ENCODE data around the gene ATP1B1. TPM values are rescaled to one million over a fixed set of nuclear protein-coding genes. Genes with fewer than 3 reads are reported as not detected.

ATP1B1 gene
- total and polyA plus RNA-seq, 2 of the 8 experiments (the other 6 are each of a cell fraction or from before 2014, with no cell fraction given), result 16.3 to 76.5 TPM

GRCh38 chr1:169161496-169162194 is 55.2 kb downstream of the ATP1B1 start:
- no peak overlapping the region for H2AK5ac ChIP-seq (ENCODE audit: low read depth, low read length)
- H4K20me1 ChIP-seq (replicated peaks in 1 of 2; ENCODE audit: control insufficient read depth in 1 of 2, insufficient read depth in 2 of 2, low read length in 2 of 2), result no peaks in the 10 kb centered on the region
- no peak overlapping the region for H3K4me2 ChIP-seq (ENCODE audit: insufficient read depth in 1 of 2, low read depth in 2 of 2, low read length in 2 of 2)
- H3K9me3 ChIP-seq (ENCODE audit: insufficient read depth in 2 of 2, low read depth in 1 of 2, low read length in 1 of 2), result no peaks in the 10 kb centered on the region
- H4K91ac ChIP-seq (replicated peaks; ENCODE audit: insufficient read length, low read length), result no peak overlapping the region
- H3K27me3 ChIP-seq (replicated peaks in 1 of 4; ENCODE audit: control insufficient read depth in 3 of 4, extremely low read depth in 1 of 4, insufficient read depth in 3 of 4, low read length in 3 of 4), result peaks cover 0 to 1% (median 0%) of the 10 kb centered on the region in 4 experiments; a peak in 1 of 7 replicates
- no peak overlapping the region for H2BK20ac ChIP-seq (ENCODE audit: low read length)
- FAIRE-seq, result no peak
- no peak overlapping the region for H3K27ac ChIP-seq (ENCODE audit: low read depth, low read length)
- no peak for TF ChIP-seq CTBP2 (IDR thresholded peaks at IDR 0.05; ENCODE audit: borderline replicate concordance, insufficient read depth, insufficient read length, low read length)
- TF ChIP-seq RAD21 (IDR thresholded peaks at IDR 0.05 in 1 of 2, conservative IDR thresholded peaks at IDR 0.05 in 1 of 2; ENCODE audit: low read depth in 2 of 2, low read length in 2 of 2), result peak in 1 of 2 experiments; percentile 28; a peak in 2 of 4 replicates
- H2AFZ ChIP-seq (ENCODE audit: low read length), result no peak overlapping the region
- POLR2A ChIA-PET (ENCODE audit: partially characterized antibody), result no interaction called here
- H2BK15ac ChIP-seq (ENCODE audit: low read length), result no peak overlapping the region
- WGBS, 2 experiments (ENCODE audit: extremely low coverage in 1 of 2, insufficient coverage in 1 of 2, insufficient read length in 1 of 2, insufficient replicate concordance in 2 of 2, low coverage in 1 of 2, low lambda C conversion rate in 2 of 2, missing lambda C conversion rate in 1 of 2), result 92% methylated on average over 4 of the region's 4 CpGs; no CpG with 5 or more reads in 1 of the 2 experiments
- H3K36me3 ChIP-seq (ENCODE audit: control insufficient read depth in 2 of 4, insufficient read depth in 4 of 4, low read length in 3 of 4), result no peaks in the 10 kb centered on the region
- H2BK120ac ChIP-seq (replicated peaks; ENCODE audit: low read depth, low read length), result no peak overlapping the region
- no peak overlapping the region for H2BK12ac ChIP-seq (ENCODE audit: low read depth, low read length)
- H3K4me1 ChIP-seq (replicated peaks in 1 of 4; ENCODE audit: control insufficient read depth in 3 of 4, insufficient read depth in 4 of 4, low read length in 3 of 4), result peaks cover 0 to 3% (median 0%) of the 10 kb centered on the region in 4 experiments; a peak in 1 of 7 replicates
- no peak overlapping the region for H2BK5ac ChIP-seq (ENCODE audit: low read depth, low read length)
- H4K8ac ChIP-seq (ENCODE audit: extremely low read depth, insufficient read depth, low read length), result no peak overlapping the region
- CTCF ChIA-PET (ENCODE audit: partially characterized antibody), result no interaction called here
- no peak overlapping the region for H3K18ac ChIP-seq (ENCODE audit: extremely low read depth, low read length)
- H3K4ac ChIP-seq (replicated peaks; ENCODE audit: insufficient read length, low read depth, low read length), result no peak overlapping the region
- DNase-seq (ENCODE audit: low read depth in 1 of 2, low spot score in 2 of 2), result no peak
- no peaks in the 10 kb centered on the region for H3K23me2 ChIP-seq (ENCODE audit: low read depth, low read length)
- no peak overlapping the region for H4K5ac ChIP-seq (ENCODE audit: insufficient read length, low read depth, low read length)
- no peak overlapping the region for H3K9ac ChIP-seq (replicated peaks in 1 of 4; ENCODE audit: extremely low read depth in 1 of 4, low read depth in 3 of 4, low read length in 3 of 4)
- no peak overlapping the region for H3K56ac ChIP-seq (replicated peaks; ENCODE audit: insufficient read length, low read depth, low read length)
- H3K79me1 ChIP-seq (ENCODE audit: low read depth, low read length), result no peaks in the 10 kb centered on the region
- H3K14ac ChIP-seq (ENCODE audit: insufficient read length), result no peak overlapping the region
- H3K79me2 ChIP-seq (ENCODE audit: control insufficient read depth in 1 of 2, insufficient read depth in 2 of 2, low read length in 2 of 2), result no peaks in the 10 kb centered on the region
- no peak overlapping the region for H3K4me3 ChIP-seq (ENCODE audit: extremely low read depth in 1 of 4, insufficient read depth in 2 of 4, low read depth in 3 of 4, low read length in 4 of 4)
- H3K23ac ChIP-seq (ENCODE audit: insufficient read length), result no peak overlapping the region

Measured in H1 (cell line).